Measurements from ENCODE around the gene POR. TPM values are rescaled to one million over a fixed set of nuclear protein-coding genes. Genes with fewer than 3 reads are reported as not detected.

POR gene
- total and polyA plus RNA-seq, 2 of the 13 experiments (the other 11 are each of a cell fraction or from before 2014, with no cell fraction given) = 145 to 266 TPM

DNA sequence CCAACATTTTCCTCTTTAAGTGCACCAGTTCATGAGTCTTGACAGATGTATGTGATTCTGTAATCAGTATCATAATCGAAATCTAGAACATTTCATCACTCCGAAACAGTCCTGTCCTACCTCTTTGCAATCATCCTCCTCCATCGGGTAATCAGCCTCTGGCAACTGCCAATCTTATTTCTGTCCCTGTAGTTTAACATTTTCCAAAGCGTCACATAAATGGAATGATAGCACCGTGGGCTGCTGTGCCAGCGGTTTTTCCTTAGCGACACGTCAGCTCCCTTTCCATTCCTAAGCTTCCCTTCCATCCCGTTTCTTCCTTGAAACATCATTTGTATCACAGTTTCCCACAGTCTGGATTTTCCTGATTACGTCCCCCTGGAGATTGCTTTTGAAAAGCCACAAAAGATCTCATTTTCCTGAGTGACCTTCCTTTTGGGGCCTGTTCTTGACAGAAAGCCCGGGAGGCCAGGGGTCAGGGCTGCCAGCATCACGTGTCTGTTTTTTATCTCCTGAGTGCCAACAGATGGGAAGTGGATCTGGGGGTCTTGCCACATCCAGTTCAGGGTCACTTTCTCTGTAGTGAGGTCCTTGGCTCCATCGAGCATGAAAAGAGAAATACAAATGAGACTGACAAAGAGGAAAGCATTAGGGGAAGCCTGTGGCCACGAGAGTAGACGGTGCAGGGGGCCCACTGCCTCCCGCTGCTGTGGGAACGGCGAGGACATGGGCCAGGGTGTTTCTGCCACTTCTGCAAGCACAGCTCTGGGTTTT is 47.8 kb downstream of the POR start (continued):
- TF ChIP-seq, protein P1, sequence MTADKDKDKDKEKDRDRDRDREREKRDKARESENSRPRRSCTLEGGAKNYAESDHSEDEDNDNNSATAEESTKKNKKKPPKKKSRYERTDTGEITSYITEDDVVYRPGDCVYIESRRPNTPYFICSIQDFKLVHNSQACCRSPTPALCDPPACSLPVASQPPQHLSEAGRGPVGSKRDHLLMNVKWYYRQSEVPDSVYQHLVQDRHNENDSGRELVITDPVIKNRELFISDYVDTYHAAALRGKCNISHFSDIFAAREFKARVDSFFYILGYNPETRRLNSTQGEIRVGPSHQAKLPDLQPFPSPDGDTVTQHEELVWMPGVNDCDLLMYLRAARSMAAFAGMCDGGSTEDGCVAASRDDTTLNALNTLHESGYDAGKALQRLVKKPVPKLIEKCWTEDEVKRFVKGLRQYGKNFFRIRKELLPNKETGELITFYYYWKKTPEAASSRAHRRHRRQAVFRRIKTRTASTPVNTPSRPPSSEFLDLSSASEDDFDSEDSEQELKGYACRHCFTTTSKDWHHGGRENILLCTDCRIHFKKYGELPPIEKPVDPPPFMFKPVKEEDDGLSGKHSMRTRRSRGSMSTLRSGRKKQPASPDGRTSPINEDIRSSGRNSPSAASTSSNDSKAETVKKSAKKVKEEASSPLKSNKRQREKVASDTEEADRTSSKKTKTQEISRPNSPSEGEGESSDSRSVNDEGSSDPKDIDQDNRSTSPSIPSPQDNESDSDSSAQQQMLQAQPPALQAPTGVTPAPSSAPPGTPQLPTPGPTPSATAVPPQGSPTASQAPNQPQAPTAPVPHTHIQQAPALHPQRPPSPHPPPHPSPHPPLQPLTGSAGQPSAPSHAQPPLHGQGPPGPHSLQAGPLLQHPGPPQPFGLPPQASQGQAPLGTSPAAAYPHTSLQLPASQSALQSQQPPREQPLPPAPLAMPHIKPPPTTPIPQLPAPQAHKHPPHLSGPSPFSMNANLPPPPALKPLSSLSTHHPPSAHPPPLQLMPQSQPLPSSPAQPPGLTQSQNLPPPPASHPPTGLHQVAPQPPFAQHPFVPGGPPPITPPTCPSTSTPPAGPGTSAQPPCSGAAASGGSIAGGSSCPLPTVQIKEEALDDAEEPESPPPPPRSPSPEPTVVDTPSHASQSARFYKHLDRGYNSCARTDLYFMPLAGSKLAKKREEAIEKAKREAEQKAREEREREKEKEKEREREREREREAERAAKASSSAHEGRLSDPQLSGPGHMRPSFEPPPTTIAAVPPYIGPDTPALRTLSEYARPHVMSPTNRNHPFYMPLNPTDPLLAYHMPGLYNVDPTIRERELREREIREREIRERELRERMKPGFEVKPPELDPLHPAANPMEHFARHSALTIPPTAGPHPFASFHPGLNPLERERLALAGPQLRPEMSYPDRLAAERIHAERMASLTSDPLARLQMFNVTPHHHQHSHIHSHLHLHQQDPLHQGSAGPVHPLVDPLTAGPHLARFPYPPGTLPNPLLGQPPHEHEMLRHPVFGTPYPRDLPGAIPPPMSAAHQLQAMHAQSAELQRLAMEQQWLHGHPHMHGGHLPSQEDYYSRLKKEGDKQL (CRISPR knock-in tag; IDR thresholded peaks at IDR 0.05; ENCODE audit: low read depth) = no peak
- TF ChIP-seq DR1 (CRISPR knock-in tag; IDR thresholded peaks at IDR 0.05) (no peak), ZNF614 (CRISPR knock-in tag; IDR thresholded peaks at IDR 0.05; ENCODE audit: borderline replicate concordance) (no peak), ZNF816 (CRISPR knock-in tag; IDR thresholded peaks at IDR 0.05; ENCODE audit: borderline replicate concordance) (no peak), ZNF737 (CRISPR knock-in tag; IDR thresholded peaks at IDR 0.05; ENCODE audit: borderline replicate concordance) (no peak), IRF2 (CRISPR knock-in tag; IDR thresholded peaks at IDR 0.05) (no peak), ZNF3 (CRISPR knock-in tag; IDR thresholded peaks at IDR 0.05) (no peak), ZFP36L2 (CRISPR knock-in tag; IDR thresholded peaks at IDR 0.05) (no peak), ELF1 (CRISPR knock-in tag; IDR thresholded peaks at IDR 0.05) (no peak), ZNF766 (CRISPR knock-in tag; IDR thresholded peaks at IDR 0.05; ENCODE audit: borderline replicate concordance) (no peak), ZNF841 (CRISPR knock-in tag; IDR thresholded peaks at IDR 0.05; ENCODE audit: borderline replicate concordance) (no peak)
- TF ChIP-seq, protein P2, sequence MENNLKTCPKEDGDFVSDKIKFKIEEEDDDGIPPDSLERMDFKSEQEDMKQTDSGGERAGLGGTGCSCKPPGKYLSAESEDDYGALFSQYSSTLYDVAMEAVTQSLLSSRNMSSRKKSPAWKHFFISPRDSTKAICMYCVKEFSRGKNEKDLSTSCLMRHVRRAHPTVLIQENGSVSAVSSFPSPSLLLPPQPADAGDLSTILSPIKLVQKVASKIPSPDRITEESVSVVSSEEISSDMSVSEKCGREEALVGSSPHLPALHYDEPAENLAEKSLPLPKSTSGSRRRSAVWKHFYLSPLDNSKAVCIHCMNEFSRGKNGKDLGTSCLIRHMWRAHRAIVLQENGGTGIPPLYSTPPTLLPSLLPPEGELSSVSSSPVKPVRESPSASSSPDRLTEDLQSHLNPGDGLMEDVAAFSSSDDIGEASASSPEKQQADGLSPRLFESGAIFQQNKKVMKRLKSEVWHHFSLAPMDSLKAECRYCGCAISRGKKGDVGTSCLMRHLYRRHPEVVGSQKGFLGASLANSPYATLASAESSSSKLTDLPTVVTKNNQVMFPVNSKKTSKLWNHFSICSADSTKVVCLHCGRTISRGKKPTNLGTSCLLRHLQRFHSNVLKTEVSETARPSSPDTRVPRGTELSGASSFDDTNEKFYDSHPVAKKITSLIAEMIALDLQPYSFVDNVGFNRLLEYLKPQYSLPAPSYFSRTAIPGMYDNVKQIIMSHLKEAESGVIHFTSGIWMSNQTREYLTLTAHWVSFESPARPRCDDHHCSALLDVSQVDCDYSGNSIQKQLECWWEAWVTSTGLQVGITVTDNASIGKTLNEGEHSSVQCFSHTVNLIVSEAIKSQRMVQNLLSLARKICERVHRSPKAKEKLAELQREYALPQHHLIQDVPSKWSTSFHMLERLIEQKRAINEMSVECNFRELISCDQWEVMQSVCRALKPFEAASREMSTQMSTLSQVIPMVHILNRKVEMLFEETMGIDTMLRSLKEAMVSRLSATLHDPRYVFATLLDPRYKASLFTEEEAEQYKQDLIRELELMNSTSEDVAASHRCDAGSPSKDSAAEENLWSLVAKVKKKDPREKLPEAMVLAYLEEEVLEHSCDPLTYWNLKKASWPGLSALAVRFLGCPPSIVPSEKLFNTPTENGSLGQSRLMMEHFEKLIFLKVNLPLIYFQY (CRISPR knock-in tag; IDR thresholded peaks at IDR 0.05; ENCODE audit: borderline replicate concordance) = 0 out of 2 replicates have a peak, but pooled peaks have one; percentile 31
- TF ChIP-seq, protein P3, sequence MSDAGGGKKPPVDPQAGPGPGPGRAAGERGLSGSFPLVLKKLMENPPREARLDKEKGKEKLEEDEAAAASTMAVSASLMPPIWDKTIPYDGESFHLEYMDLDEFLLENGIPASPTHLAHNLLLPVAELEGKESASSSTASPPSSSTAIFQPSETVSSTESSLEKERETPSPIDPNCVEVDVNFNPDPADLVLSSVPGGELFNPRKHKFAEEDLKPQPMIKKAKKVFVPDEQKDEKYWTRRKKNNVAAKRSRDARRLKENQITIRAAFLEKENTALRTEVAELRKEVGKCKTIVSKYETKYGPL (CRISPR knock-in tag; IDR thresholded peaks at IDR 0.05) = no peak
- TF ChIP-seq, protein P4, sequence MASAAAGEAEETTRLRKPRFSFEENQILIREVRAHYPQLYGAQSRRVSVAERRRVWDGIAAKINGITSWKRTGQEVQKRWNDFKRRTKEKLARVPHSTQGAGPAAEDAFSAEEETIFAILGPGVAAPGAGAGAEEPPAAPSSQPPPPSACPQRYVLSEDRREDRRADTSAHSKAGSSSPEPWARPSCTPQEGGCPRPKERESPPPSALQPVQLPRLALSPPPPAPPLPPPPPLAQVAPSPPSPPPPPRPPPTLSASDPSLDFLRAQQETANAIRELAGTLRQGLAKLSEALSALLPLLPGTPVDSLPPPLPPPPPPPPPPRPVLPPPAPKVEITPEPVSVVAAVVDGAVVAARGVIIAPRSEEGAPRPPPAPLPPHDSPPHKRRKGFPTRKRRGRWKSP (CRISPR knock-in tag; IDR thresholded peaks at IDR 0.05) = peak; percentile 76
- TF ChIP-seq, protein P5, sequence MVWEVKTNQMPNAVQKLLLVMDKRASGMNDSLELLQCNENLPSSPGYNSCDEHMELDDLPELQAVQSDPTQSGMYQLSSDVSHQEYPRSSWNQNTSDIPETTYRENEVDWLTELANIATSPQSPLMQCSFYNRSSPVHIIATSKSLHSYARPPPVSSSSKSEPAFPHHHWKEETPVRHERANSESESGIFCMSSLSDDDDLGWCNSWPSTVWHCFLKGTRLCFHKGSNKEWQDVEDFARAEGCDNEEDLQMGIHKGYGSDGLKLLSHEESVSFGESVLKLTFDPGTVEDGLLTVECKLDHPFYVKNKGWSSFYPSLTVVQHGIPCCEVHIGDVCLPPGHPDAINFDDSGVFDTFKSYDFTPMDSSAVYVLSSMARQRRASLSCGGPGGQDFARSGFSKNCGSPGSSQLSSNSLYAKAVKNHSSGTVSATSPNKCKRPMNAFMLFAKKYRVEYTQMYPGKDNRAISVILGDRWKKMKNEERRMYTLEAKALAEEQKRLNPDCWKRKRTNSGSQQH (CRISPR knock-in tag; IDR thresholded peaks at IDR 0.05; ENCODE audit: low read depth) = no peak
